Measurements from ENCODE around the gene KRT79. TPM values are rescaled to one million over a fixed set of nuclear protein-coding genes. Genes with fewer than 3 reads are reported as not detected.

Gene KRT79
- total and polyA plus RNA-seq, 3 donors from 2014 or later, result 0.19 to 0.24 TPM; not detected in 1

GRCh38 chr12:52821826-52822660 lies 12.1 kb downstream of the KRT79 start:
- DNase-seq, result no peak

GRCh38 chr12:52821071-52821730 lies 12.9 kb downstream of the KRT79 start:
- no peak for TF ChIP-seq CTCF (IDR thresholded peaks at IDR 0.05)
- TF ChIP-seq POLR2A (IDR thresholded peaks at IDR 0.05), result no peak
- Histone ChIP-seq H3K4me1 (no peaks in the 10 kb centered on the region), H3K4me3 (no peak overlapping the region), H3K27me3 (no peaks in the 10 kb centered on the region), H3K9me3 (no peaks in the 10 kb centered on the region), H3K36me3 (ENCODE audit: low read depth, missing control alignments) (no peaks in the 10 kb centered on the region), H3K27ac (no peak overlapping the region)
- no peak for DNase-seq
- intact Hi-C loops (cut with DNase I; ENCODE audit: low total_unique reads), result no loop called here
- WGBS, 2 donors, result 89 to 94% methylated on average over 4 of the region's 4 CpGs

More at GRCh38 chr12:52821826-52822660, 12.1 kb downstream of the KRT79 start:
- intact Hi-C loops (cut with DNase I; ENCODE audit: low total_unique reads), result no loop called here
- TF ChIP-seq POLR2A (IDR thresholded peaks at IDR 0.05), result no peak
- no peak for TF ChIP-seq CTCF (IDR thresholded peaks at IDR 0.05)
- Histone ChIP-seq H3K9me3 (no peaks in the 10 kb centered on the region), H3K4me3 (no peak overlapping the region), H3K27ac (no peak overlapping the region), H3K27me3 (no peaks in the 10 kb centered on the region), H3K4me1 (no peaks in the 10 kb centered on the region), H3K36me3 (ENCODE audit: low read depth, missing control alignments) (no peaks in the 10 kb centered on the region)
- WGBS, 2 donors, result 87 to 91% methylated on average over 10 of the region's 10 CpGs

- Histone ChIP-seq H3K4me3 (no peak overlapping the region), H3K27me3 (no peaks in the 10 kb centered on the region), H3K27ac (no peak overlapping the region), H3K4me1 (no peaks in the 10 kb centered on the region), H3K9me3 (no peaks in the 10 kb centered on the region), H3K36me3 (ENCODE audit: low read depth, missing control alignments) (no peaks in the 10 kb centered on the region)
- intact Hi-C loops (cut with DNase I; ENCODE audit: low total_unique reads), result no loop called here
- WGBS, 2 donors, result 85 to 88% methylated on average over 6 of the region's 6 CpGs
- TF ChIP-seq CTCF (IDR thresholded peaks at IDR 0.05) (no peak), POLR2A (IDR thresholded peaks at IDR 0.05) (no peak)
- DNase-seq, result no peak
Observed at GRCh38 chr12:52820521-52820920, 13.6 kb downstream of the KRT79 start.

- H3K4me3 ChIP-seq, result no peak overlapping the region
- no peaks in the 10 kb centered on the region for H3K9me3 ChIP-seq
- no peak for DNase-seq
- H3K27ac ChIP-seq, result no peak overlapping the region
- no peaks in the 10 kb centered on the region for H3K4me1 ChIP-seq
- H3K36me3 ChIP-seq (ENCODE audit: low read depth, missing control alignments), result no peaks in the 10 kb centered on the region
- intact Hi-C loops (cut with DNase I; ENCODE audit: low total_unique reads), result no loop called here
- TF ChIP-seq POLR2A (IDR thresholded peaks at IDR 0.05), result no peak
- no peak for TF ChIP-seq CTCF (IDR thresholded peaks at IDR 0.05)
- no peaks in the 10 kb centered on the region for H3K27me3 ChIP-seq
- WGBS, 2 donors, result 61 to 72% methylated on average over 6 to 7 of the region's 7 CpGs
Observed at GRCh38 chr12:52819731-52820510, 14.2 kb downstream of the KRT79 start.

All from testis (tissue), 3 donors.